Psoas muscle (tissue), 8 donors: Measurements from ENCODE around the gene MTCH1. TPM values are rescaled to one million over a fixed set of nuclear protein-coding genes. Genes with fewer than 3 reads are reported as not detected.
A peak's percentile ranks its signal among the peaks of the same experiment; 100 is the strongest.

Source experiments
- ATAC-seq, 4 donors: fragments of 200-7000 bp; cut with Tn5 transposase; one replicate each; pipeline ENCODE4 v1.9.1; 2020; ENCODE audit warnings: moderate library complexity in 3 of 4, mild to moderate bottlenecking in 2 of 4
- DNase-seq, 2 donors: peaks; one replicate each; pipeline ENCODE4 v3.0.0-alpha.2; 2020
- H3K27ac ChIP-seq: fragments of 200-600 bp; one replicate; pipeline ENCODE4 v1.8.0; 2022
- H3K27me3 ChIP-seq, 3 donors: fragments of 200-600 bp in 1 of 3; one replicate each; pipeline versions ENCODE4 v1.6.1 to v1.8.0; 2013 to 2022; ENCODE audit warnings: low read length in 2 of 3, mild to moderate bottlenecking in 2 of 3, moderate library complexity in 1 of 3; ENCODE audit not compliant: insufficient read depth in 3 of 3
- H3K36me3 ChIP-seq, 2 donors: fragments of 200-600 bp in 1 of 2; one replicate each; pipeline versions ENCODE4 v1.6.1 to v1.8.0; 2013 to 2022; ENCODE audit warnings: low read depth in 1 of 2, mild to moderate bottlenecking in 1 of 2, moderate library complexity in 1 of 2; ENCODE audit not compliant: insufficient read depth in 1 of 2
- H3K4me1 ChIP-seq: fragments of 200-600 bp; one replicate; pipeline ENCODE4 v1.8.0; 2022
- H3K4me3 ChIP-seq: fragments of 200-600 bp; one replicate; pipeline ENCODE4 v1.8.0; 2022; ENCODE audit warnings: mild to moderate bottlenecking
- H3K9me3 ChIP-seq: fragments of 200-600 bp; one replicate; pipeline ENCODE4 v1.8.0; 2022
- WGBS, 3 donors: extraction: QIAGEN DNeasy Blood & Tissue Kit; methylation state at CpG; one replicate each; pipeline versions ENCODE4 v1.1.6 to v1.1.7; 2013; 5-methylcytosine and 5-hydroxymethylcytosine counted together
- intact Hi-C, 2 donors: fragments of 100-400 bp; cut with DNase I; formaldehyde crosslinking; loops; one replicate each; pipeline versions ENCODE4 v1.11.0 to v1.14.2; 2022
- polyA plus RNA-seq, 3 donors: library from polyadenylated mRNA; stranded (reverse); fragments of 200-250 nt; gene quantifications; one replicate each; pipeline ENCODE4 v1.2.3, GENCODE V29; 2013
- total RNA-seq, 4 donors: library from RNA; stranded (reverse); fragmentation: NEBNext Ultra II Directional in 2 of 4; extraction: Animal tissue kit (Norgen Biotek cat#: 25700) in 2 of 4; gene quantifications; one replicate each; pipeline versions ENCODE4 v1.2.1 to v1.2.4, GENCODE V29; 2021 to 2023
- TF ChIP-seq, protein P1 (sequence below): fragments of 200-600 bp; IDR thresholded peaks from one replicate; pipeline ENCODE4 v1.8.0; 2022; ENCODE audit warnings: antibody characterized with exemption
- donor health status: healthy with polysubstance abuse.
- donor health status: DM: no; HTN: no; CAD: no; lungs with moderate emphysema.
- donor health status: Bipolar disorder and iron deficiency.
- donor health status: healthy.
- donor health status: DM: yes; HTN: yes; CAD: no.
- donor health status: DM: no; HTN: no; CAD: no.
- donor health status: DM: no; HTN: no; CAD: no.
- donor health status: DM: yes; HTN: yes; CAD: no.

The MTCH1 gene
- total and polyA plus RNA-seq, 7 donors: 74.6 to 230 (median 89.2) TPM

DNA sequence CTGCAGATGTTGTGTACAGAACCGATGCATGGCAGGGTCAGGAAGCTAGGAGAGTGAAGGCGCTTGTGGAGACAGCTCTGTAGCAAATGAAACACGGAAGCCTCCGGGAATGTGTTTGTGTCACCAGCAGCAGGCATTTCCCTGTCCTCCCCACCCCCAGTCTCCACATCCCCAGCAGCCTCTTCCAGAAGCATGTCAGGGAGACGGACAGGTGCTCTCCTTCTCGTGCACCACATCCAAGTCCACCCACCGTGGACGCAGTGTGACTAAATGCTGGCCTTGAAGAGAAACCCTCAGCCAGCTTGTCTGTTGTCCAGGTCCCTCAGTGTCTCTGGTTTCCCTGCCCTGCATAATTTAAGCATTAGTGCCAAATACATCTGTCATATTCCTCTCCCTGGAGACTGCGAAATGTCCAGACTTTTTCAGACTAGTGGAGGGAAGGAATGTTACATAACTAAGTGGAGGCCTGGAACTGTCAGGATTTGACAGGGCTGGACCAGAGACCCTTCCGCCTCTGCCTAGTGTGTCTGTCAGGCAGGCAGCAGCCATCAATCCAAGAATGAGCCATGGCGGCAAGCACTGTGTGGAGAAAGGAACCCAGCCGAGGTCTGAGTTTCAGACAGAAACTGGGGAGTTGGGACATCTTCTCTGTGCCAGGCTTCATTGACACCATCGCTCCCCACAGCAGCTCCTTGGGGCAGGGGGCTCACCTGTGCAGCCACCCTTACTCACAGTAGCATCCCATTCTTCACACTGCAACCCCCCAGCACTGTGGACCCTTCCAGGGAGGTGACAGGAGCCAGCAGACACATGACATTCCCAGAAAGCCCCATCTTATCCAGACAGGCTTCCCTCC, 58.1 kb downstream of the MTCH1 start:
- peak overlapping the region; percentile 26 for H3K4me3 ChIP-seq
- peaks cover 36% of the 10 kb centered on the region for H3K4me1 ChIP-seq
- intact Hi-C loops: loop anchor here (5.0 kb wide), 3 partner anchors 41 to 54 kb away; partner anchors contain the start of gene C6orf89 (in 1 of the 2)
- peaks cover 5 to 35% of the 10 kb centered on the region in 2 donors for H3K36me3 ChIP-seq
- DNase-seq: peak; percentile 79 to 86
- 22 to 31% (median 26%) methylated on average over 13 of the region's 13 CpGs for WGBS, 3 donors
- TF ChIP-seq, protein P1, sequence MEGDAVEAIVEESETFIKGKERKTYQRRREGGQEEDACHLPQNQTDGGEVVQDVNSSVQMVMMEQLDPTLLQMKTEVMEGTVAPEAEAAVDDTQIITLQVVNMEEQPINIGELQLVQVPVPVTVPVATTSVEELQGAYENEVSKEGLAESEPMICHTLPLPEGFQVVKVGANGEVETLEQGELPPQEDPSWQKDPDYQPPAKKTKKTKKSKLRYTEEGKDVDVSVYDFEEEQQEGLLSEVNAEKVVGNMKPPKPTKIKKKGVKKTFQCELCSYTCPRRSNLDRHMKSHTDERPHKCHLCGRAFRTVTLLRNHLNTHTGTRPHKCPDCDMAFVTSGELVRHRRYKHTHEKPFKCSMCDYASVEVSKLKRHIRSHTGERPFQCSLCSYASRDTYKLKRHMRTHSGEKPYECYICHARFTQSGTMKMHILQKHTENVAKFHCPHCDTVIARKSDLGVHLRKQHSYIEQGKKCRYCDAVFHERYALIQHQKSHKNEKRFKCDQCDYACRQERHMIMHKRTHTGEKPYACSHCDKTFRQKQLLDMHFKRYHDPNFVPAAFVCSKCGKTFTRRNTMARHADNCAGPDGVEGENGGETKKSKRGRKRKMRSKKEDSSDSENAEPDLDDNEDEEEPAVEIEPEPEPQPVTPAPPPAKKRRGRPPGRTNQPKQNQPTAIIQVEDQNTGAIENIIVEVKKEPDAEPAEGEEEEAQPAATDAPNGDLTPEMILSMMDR: no peak
- peak overlapping the region; percentile 84 for H3K27ac ChIP-seq
- ATAC-seq: peak; percentile 89 to 95 (median 92)
- H3K27me3 ChIP-seq: no peaks in the 10 kb centered on the region
- H3K9me3 ChIP-seq: no peaks in the 10 kb centered on the region

DNA sequence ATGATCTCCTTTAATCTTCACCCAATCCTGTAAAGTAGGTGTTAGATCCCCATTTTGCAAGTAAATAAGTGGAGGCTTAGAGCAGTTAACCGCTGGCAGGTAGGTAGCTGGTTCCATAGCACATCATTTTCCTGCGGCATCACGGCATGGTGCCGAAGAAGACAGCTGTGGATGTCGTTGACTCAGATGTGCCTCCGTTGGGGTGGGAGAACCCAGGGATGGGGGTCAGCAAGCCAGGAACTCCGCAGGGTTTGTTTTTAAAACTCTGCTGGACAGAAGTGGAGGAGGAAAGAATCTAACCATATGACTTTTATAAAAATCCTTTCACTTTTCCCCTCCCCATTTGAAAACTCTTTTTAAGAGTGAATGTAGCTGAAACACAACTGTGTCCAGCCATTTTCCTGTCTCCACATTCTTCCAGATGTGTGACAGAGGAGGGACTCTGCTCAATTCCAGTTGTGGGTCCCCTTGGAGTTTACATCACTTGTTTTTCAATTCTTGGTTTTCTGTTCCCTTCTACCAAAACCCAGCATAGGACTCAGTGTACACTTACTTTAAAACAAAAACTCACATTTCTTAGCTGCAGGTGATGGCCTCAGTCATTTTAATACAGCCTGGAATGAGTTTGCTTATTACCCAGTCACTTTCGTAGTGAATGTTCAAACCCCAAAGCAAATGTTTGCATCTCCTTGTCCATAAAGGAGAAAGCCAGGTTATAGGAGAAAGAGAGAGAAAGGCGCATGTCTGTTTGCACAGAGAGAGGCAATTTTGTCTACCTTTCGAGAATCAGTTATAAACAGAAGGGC, 59.1 kb downstream of the MTCH1 start:
- peaks cover 5 to 46% of the 10 kb centered on the region in 2 donors for H3K36me3 ChIP-seq
- H3K27ac ChIP-seq: peak overlapping the region; percentile 84
- peaks cover 36% of the 10 kb centered on the region for H3K4me1 ChIP-seq
- no peaks in the 10 kb centered on the region for H3K9me3 ChIP-seq
- no peak overlapping the region for H3K4me3 ChIP-seq
- ATAC-seq (no peak), DNase-seq (no peak)
- WGBS, 3 donors: 56 to 68% (median 68%) methylated on average over 10 of the region's 10 CpGs
- H3K27me3 ChIP-seq: no peaks in the 10 kb centered on the region
- intact Hi-C loops: loop anchor here (5.0 kb wide), 3 partner anchors 40 to 55 kb away; partner anchors contain the start of gene C6orf89 (in 1 of the 2)
- TF ChIP-seq, protein P1: no peak

DNA sequence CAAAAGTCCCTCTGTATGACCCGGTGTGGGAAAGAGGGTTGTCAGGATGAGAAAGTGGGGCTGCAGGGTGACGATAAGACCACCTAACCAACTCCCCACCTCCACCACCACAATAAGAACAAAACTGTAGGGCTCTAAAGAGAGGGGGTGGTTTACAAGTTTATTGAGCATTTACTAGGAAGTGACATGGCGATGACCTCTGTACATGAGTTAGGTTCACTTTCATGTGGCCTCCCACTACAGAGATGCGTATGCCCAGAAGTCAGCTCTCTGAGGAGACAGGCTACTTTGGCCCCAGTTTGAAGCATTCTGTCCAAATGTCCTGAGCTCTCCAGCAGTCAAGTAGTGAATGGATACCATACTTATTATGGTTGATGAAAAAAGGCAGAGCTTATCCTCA, 60.2 kb downstream of the MTCH1 start:
- H3K4me1 ChIP-seq: peaks cover 36% of the 10 kb centered on the region
- H3K36me3 ChIP-seq: peaks cover 5 to 57% of the 10 kb centered on the region in 2 donors
- DNase-seq: no peak
- no peaks in the 10 kb centered on the region for H3K27me3 ChIP-seq
- H3K4me3 ChIP-seq: no peak overlapping the region
- peak overlapping the region; percentile 23 for H3K27ac ChIP-seq
- H3K9me3 ChIP-seq: no peaks in the 10 kb centered on the region
- intact Hi-C loops: loop anchor here (5.0 kb wide), 3 partner anchors 39 to 56 kb away; partner anchors contain the start of gene C6orf89 (in 1 of the 2)
- no peak for ATAC-seq
- 93 to 96% (median 95%) methylated on average over 4 of the region's 4 CpGs for WGBS, 3 donors
- TF ChIP-seq, protein P1: no peak

DNA sequence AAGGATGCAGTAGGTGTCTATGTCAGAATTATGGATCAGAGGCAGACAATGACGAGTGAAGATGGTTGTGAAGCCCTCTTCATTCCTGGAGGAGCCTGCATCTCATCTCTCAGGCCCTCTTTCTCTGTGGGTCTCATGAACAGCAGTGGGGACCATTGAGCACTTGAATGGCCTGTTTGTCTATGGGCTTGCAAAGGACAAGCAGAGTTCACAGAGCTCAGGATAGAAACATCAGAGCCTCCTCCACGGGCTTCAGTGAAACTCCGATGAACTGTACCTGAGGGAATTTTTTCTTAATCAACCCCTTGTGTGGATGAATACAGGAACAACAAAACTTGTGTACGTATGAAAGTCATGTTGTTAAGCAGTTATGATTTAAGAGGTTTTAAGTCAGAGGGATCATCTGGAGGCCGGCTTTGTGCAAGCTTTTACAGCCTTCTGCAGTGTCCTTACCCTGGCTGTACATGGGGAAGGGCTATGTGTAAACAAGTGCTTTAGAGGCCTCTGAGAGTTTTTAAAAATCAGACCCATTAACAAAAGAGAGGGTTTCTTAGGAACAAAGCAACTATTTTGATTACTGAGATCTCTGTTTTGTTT, 61.1 kb downstream of the MTCH1 start:
- TF ChIP-seq, protein P1: no peak
- ATAC-seq: no peak
- no peak overlapping the region for H3K27ac ChIP-seq
- no peak overlapping the region for H3K4me3 ChIP-seq
- WGBS, 3 donors: 83 to 85% (median 84%) methylated on average over 5 of the region's 5 CpGs
- H3K4me1 ChIP-seq: peaks cover 35% of the 10 kb centered on the region
- H3K27me3 ChIP-seq: no peaks in the 10 kb centered on the region
- DNase-seq: no peak
- peaks cover 5 to 66% of the 10 kb centered on the region in 2 donors for H3K36me3 ChIP-seq
- H3K9me3 ChIP-seq: no peaks in the 10 kb centered on the region
- intact Hi-C loops: loop anchor here (5.0 kb wide), 3 partner anchors 38 to 57 kb away; partner anchors contain the start of gene C6orf89 (in 1 of the 2)
